HG02840 (cell line): ENCODE results near the gene CTIF.

ENCODE experiments used
- ATAC-seq: cut with Tn5 transposase; IDR thresholded peaks from one replicate; pipeline ENCODE4 v1.9.1; 2021; ENCODE audit warnings: mild to moderate bottlenecking, moderate library complexity, moderate number of reproducible peaks; ENCODE audit not compliant: unreplicated experiment, low FRiP score

Gene CTIF

GRCh38 chr18:48838166-48838775 lies 299.4 kb downstream of the CTIF start:
- no peak for ATAC-seq

DNA sequence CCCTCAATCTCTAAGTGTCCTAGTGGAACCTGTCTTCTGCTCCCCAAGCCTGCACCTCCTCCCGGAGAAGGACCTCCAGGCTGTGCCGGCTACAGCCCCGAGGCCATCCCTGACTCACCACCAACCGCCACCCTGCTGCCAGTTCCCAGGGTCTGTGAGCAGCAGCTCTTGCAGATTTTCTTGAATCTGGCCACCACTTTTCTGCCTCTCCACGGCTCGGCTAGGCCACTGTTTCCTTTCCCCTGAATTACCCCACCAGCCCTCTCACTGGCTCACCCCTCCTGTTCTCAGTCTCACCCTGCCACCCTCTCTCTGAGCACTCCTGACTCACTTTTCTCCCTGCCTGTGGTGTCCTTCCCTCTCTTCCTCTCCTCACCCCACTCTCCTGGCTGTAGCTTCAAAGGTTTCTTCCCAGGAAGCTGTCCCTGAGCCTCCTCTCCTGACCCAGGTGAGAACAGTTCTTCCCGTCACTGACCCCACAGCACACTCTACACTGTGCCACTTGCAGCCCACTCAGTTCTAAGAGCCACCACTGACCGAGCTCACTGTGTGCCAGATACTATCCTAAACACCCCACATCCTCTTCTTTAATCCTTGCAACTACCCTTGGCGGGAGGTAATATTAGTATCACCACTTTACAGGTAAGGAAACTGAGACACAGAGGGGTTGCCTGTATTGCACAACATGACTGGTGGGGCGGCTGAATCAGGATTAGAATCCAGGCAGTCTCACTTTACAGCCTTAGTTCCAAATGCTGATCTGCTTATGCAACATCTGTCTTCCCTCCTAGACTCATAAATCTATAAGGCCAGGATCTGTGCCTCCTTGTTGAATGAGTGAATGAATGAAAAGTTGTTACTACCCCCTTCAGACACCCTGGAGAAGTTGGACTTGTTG lies 300.3 kb downstream of the CTIF start:
- no peak for ATAC-seq

DNA sequence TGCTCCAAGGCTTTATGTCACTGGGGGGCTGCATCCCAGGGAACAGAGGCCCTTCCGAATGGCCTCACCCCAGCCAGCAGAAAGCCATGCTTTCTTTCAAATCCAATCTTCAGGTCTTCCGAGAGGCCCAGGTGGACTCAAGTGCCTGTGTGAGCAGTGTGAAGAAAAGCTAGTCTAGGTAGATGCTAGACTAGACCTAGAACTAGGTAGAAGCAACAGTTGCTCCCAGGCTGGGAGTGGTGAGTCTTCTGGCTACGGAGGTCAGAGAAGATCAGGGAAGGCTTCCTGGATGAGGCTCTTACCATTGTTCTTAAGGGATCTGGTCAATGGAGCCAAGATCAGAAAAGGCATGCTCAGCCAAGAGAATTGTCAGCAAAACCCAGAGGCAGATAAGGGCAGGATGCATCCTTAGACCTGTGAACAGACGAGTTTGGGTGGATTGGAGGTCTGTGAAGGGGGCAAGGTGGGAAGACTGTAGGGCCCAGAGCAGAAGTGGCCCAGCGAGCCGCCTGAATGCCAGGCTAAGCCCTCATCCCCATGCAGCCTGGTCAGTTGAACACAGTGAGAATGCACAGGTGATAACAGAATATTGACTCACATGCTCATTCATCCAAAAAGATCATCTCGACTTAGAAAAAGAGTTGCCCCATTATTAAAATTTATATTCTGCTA lies 301.1 kb downstream of the CTIF start:
- no peak for ATAC-seq

- no peak for ATAC-seq
These were observed 301.7 kb downstream of the CTIF start for GRCh38 chr18:48840491-48840877.

DNA sequence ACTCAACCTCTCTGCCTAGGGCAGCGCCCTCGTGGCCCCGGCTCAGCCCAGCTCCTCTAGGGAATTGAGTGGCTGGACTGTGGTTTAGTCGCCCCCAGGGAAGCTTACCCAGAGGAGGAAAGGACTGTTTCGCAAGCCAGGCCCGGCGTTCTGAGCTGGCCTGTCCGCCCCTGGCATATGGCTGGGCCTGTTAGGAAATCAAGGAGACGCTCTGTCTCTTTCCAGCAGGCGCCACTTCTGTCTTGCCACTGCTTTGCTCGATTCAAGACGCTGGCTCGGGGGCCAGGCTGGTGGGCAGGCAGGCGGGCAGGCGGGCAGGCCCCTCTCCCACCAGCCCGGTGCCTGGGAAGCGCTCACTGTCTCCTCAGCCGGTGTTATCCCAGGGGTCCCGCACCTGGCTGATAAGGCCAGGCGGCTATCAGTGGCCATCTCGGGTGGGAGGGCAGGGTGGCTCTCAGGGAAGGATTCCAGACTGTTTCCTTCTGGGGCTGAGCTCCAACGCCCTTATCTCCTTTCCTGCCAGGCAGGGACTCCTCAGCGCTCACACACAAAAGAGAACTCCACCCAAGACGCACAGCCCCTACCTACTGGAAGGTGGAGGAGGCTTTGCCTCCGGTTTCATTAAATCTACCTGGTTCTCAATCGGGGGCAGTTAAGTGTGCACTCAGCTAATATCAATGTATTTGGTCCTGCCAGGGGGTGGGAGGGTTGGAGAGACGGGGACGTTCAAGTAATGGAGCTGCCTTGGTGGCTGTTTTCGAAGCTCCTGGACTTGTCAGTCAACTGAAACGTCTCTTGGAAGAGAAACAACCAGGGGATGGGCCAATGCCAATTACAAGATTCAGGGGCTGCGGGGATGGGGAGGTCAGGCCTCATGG lies 302.8 kb downstream of the CTIF start:
- no peak for ATAC-seq

- no peak for ATAC-seq
These were observed 303.6 kb downstream of the CTIF start for GRCh38 chr18:48842259-48843061.

DNA sequence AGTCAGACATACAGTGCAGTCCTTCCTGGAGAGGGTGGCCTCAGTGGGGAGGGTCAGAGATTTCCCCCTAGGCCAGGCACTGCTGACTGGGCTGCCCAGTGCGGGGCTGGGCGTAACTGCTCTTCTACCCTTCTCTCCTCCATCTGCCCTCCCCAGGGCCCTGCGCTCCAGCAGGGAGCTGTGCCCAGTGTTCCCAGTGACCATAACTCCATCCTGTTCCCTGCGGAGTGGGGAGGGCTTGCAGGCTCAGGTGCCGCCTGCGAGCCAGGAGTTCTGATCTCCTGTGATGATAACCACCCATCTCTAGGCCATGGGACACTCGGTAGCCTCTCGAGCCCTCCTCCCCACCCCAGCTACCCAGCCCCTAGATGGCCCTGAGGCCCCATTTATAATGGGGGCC lies 304.3 kb downstream of the CTIF start:
- no peak for ATAC-seq

GRCh38 chr18:48843596-48843995 lies 304.8 kb downstream of the CTIF start:
- ATAC-seq: no peak

DNA sequence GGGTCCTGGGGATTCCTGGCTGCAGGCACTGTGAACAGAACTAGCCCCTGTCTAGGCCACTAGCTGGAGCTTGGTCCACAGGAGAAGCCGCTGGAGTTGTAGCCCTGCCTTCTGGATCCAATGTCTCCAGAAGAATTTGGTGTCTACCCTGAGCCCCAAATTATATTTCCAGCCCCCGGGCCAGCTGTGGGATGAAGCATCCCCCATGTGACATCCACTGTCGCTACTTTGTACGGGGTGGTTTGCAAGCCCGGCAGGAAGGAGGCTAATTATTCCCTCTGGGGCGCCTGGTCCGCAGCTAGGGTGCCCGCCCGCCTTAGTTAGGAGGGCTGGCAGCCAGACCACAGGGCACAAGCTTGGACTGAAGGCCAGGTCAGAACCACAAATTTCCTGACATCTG lies 305.4 kb downstream of the CTIF start:
- ATAC-seq: no peak

DNA sequence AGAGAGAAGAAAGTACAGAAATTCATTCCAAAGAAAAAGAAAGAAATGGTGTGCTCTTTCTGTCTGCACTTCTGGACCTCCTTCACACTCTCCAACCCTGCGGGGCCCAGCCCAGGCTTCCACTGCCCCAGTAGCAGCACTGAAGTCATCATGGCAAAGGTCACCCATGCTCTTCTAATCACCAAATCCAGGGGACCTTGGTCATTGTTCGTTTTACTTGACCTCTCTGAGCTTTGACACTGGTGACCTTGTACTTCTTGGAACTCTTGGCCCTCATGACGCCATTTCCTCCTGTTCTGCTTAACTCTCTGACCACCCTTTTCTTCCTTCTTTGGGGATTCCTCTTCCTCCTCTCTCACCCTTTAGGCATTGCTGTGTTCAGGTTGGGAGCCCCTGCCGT lies 306.3 kb downstream of the CTIF start:
- ATAC-seq: no peak

- ATAC-seq: no peak
These were observed 307.6 kb downstream of the CTIF start for GRCh38 chr18:48846423-48846932.

- ATAC-seq: no peak
These were observed 309.1 kb downstream of the CTIF start for GRCh38 chr18:48847807-48848486.

DNA sequence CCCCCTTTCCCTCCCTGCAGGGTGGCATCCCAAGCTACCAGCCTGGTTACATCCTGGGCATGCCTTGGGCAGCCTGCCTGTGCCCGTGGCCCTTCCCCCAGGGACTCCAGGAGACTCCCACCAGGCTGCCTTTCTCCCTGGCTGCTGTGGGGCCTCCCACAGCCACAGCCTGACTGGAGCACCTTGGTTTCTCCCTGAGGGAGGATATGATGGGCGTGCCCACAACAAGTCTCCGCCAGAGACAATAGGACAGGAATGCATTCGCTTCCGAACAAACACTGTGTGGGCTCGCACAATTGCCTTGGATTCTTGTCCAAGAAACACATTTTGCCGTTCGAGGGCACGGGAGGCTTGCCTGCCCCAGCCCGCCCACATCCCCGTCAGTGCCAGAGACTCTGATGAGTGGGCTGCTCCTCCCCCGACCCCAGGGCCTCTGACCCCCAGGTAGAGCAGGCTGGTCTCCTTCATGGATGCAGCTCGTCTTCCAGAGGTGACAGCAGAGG lies 309.9 kb downstream of the CTIF start:
- no peak for ATAC-seq

DNA sequence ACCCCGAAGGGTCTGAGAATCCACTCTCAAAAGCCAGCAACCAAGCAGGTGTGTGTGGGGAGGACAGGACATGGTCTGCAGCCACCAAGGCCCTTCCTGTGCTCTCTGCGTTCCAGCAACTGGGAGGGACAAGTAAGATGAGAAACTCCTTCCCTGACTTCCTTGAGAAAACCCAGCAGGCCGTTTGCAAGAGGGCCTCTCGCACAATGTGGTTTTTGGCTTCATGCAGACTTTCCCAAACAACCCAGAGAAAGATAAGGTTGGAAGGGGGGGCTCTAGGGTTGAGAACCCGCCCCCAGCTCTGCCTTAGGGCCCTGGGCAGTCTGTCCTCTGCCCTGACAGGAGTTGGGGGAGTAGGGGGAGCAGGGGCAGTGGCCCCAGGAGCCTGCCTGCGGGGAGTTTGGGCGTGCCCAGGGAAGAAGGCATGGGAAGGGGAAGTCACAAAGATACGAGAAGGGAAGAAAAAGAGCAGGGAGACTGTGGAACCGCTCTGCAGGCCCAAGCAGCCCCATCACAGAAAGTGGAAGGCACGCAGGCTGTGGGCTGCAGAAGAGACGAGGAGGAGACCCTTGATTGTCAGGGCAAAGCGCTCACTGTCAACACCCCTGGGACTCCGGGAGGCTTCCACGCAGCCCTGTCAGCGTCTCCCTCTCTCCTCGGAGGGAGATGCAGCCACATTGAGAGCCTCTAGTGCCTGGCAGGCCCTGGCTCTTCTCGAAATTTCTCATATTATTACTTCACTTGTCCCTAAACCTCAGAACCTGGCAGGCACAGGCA lies 312.2 kb downstream of the CTIF start:
- no peak for ATAC-seq

DNA sequence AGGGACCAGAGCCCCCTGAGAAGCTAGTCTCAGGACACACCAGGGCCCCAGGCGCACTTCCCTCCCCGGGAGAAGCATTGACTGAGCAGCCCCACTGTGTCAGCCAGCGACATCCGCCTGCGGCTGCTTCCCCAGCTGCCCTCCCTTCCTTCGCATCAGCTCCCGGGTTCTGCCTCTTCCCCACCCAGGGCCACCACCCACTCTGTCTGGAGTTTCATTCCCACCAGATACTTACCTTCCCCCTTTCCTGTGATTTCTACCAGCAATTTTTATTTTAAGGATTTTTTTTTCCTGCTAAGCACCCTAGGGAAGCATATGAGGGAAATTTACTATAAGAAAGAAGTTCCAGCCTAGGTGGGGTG lies 312.7 kb downstream of the CTIF start:
- no peak for ATAC-seq

DNA sequence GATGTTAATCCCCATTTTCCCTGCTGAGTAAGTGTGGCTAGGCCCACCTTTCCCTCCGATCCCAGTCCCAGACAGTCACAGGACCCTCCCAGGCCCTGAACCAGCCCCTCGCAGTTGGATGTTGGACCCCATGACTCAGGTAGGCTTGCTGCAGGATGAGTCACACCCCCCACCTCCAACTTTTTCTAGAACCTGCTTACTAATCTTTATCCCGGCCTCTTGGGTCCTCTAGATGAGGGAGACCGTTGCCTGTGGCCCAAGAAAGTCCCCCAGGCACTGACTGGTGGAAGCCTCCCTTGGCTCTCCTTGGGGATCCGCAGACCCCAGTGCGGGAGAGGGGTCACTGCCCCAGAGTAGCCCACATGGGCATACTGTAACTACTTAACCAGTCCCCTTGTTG lies 313.5 kb downstream of the CTIF start:
- no peak for ATAC-seq

- ATAC-seq: no peak
These were observed 314.0 kb downstream of the CTIF start for GRCh38 chr18:48852794-48853193.

GRCh38 chr18:48853588-48853987 lies 314.8 kb downstream of the CTIF start:
- ATAC-seq: no peak
